Measurements from ENCODE around the gene CPNE7.

DNA sequence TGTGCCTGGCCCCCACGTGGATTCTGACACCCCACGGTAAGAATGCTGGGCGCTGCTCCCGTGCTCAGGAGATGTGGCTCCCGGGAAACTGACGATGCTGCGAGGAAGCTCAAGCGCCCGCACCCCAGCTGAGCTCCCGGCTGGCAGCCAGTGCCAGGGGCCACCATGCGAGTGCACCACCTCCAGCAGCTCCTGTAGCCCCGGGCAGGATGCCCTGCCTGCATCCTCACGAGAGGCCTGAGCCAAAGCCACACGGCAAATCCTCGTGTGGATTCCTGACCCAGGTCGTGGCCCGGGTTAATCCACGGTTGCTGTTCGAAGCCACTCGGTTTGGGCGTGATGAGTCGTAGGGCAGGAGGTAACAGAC is 26.3 kb downstream of the CPNE7 start:
- TF ChIP-seq POLR2A (IDR thresholded peaks at IDR 0.05; ENCODE audit: low read length) (no peak), GATA1 (IDR thresholded peaks at IDR 0.05; ENCODE audit: low read depth, low read length) (no peak)

Measured in erythroblast (primary cell).